Peyer's patch (tissue), 4 donors: ENCODE measurements around the gene SEC22B.
"Not testable (repeated sequence)": the region's sequence is repeated elsewhere in the genome, so short reads cannot be mapped to it uniquely, and the experiment has no call there.

Experiments
- CTCF ChIP-seq, 6 experiments: fragments of 450-650 bp in 4 of 6; fragments of 200-600 bp in 2 of 6; sonication (generic) in 1 of 6; IDR thresholded peaks; one replicate each; pipeline ENCODE4 v1.5.1; 2017 to 2019; ENCODE audit warnings: antibody characterized with exemption in 6 of 6, mild to moderate bottlenecking in 3 of 6, moderate library complexity in 1 of 6
- POLR2A ChIP-seq, 2 donors: fragments of 450-650 bp; IDR thresholded peaks; one replicate each; pipeline ENCODE4 v1.5.1; 2017; ENCODE audit warnings: antibody characterized with exemption in 2 of 2, mild to moderate bottlenecking in 2 of 2, moderate library complexity in 2 of 2

DNA sequence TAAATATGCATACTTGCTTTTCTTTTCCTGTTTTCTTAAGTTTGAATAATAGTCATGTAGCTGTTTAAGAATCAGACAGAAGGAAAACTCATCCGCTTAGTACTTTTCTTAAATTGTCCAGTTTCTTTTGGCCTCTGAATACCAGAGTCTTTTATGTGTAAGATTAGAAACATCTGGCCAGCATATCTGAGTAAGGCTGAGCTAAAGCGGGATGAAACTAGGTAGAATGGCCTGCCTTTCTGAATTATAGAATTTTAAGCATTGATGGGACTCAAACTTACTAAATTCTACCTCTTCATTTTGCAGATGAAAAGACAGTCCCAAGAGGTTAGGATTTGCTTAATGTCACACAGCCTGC is 43.9 kb downstream of the SEC22B start:
- not testable (repeated sequence) for TF ChIP-seq CTCF, POLR2A (IDR thresholded peaks at IDR 0.05)
